WTC11 (cell line): ENCODE data around the gene ING2.

Experiments
- CREM ChIP-seq: sonication (generic); formaldehyde crosslinking; IDR thresholded peaks from 2 replicates; pipeline ENCODE4 v1.8.1; 2022; ENCODE audit warnings: mild to moderate bottlenecking, missing genetic modification reagents, moderate library complexity
- CTCF ChIP-seq: fragments of 200-600 bp; IDR thresholded peaks from 2 replicates; pipeline ENCODE4 v1.8.0; 2022; ENCODE audit warnings: antibody characterized with exemption
- E2F1 ChIP-seq: sonication (generic); formaldehyde crosslinking; IDR thresholded peaks from 2 replicates; pipeline ENCODE4 v1.8.0; 2022; ENCODE audit warnings: mild to moderate bottlenecking, missing genetic modification reagents
- MAX ChIP-seq: sonication (generic); formaldehyde crosslinking; IDR thresholded peaks from 2 replicates; pipeline ENCODE4 v1.8.0; 2022; ENCODE audit warnings: mild to moderate bottlenecking, missing genetic modification reagents
- USF1 ChIP-seq: sonication (generic); formaldehyde crosslinking; IDR thresholded peaks from 2 replicates; pipeline ENCODE4 v1.8.0; 2022; ENCODE audit warnings: mild to moderate bottlenecking, missing genetic modification reagents
- USF2 ChIP-seq: sonication (generic); formaldehyde crosslinking; IDR thresholded peaks from 2 replicates; pipeline ENCODE4 v1.8.1; 2023; ENCODE audit warnings: mild to moderate bottlenecking, missing genetic modification reagents, moderate library complexity

- TF ChIP-seq CREM (CRISPR knock-in tag), result no peak
- TF ChIP-seq E2F1 (CRISPR knock-in tag), result no peak
- no peak for TF ChIP-seq CTCF
- TF ChIP-seq USF2 (CRISPR knock-in tag), result no peak
- TF ChIP-seq USF1 (CRISPR knock-in tag), result no peak
- TF ChIP-seq MAX (CRISPR knock-in tag), result no peak
These were observed 36.8 kb downstream of the ING2 start for GRCh38 chr4:183541752-183542040.
